Activated T-cell treated with anti-CD3 and anti-CD28 coated beads for 48 hours (primary cell): ENCODE results near the gene MCF2L2.

Source experiments
- DNase-seq: peaks from one replicate; pipeline ENCODE4 v3.0.0-alpha.2; 2020; ENCODE audit warnings: low read depth

MCF2L2 gene

GRCh38 chr3:183293966-183294365 is 134.5 kb downstream of the MCF2L2 start:
- no peak for DNase-seq

- no peak for DNase-seq
Observed at GRCh38 chr3:183291497-183292031, 136.9 kb downstream of the MCF2L2 start.

- DNase-seq = no peak
Observed at GRCh38 chr3:183290216-183290615, 138.2 kb downstream of the MCF2L2 start.

GRCh38 chr3:183288117-183288516 is 140.3 kb downstream of the MCF2L2 start:
- DNase-seq = no peak

- no peak for DNase-seq
Observed at GRCh38 chr3:183287301-183287971, 141.0 kb downstream of the MCF2L2 start.

- DNase-seq = peak; percentile 89
Observed at GRCh38 chr3:183285828-183286457, 142.5 kb downstream of the MCF2L2 start.

GRCh38 chr3:183285318-183285717 is 143.1 kb downstream of the MCF2L2 start:
- no peak for DNase-seq

GRCh38 chr3:183284570-183284969 is 143.8 kb downstream of the MCF2L2 start:
- no peak for DNase-seq

GRCh38 chr3:183283886-183284285 is 144.5 kb downstream of the MCF2L2 start:
- no peak for DNase-seq

GRCh38 chr3:183281126-183281797 is 147.2 kb downstream of the MCF2L2 start:
- no peak for DNase-seq

- DNase-seq = no peak
Observed at GRCh38 chr3:183279371-183279770, 149.0 kb downstream of the MCF2L2 start.

GRCh38 chr3:183278479-183279088 is 149.8 kb downstream of the MCF2L2 start:
- DNase-seq = no peak

- no peak for DNase-seq
Observed at GRCh38 chr3:183277260-183277659, 151.2 kb downstream of the MCF2L2 start.

GRCh38 chr3:183275937-183276336 is 152.5 kb downstream of the MCF2L2 start:
- DNase-seq = no peak

- no peak for DNase-seq
Observed at GRCh38 chr3:183275418-183275817, 153.0 kb downstream of the MCF2L2 start.

GRCh38 chr3:183274609-183275008 is 153.8 kb downstream of the MCF2L2 start:
- no peak for DNase-seq

- DNase-seq = no peak
Observed at GRCh38 chr3:183272791-183273190, 155.6 kb downstream of the MCF2L2 start.

GRCh38 chr3:183272142-183272541 is 156.3 kb downstream of the MCF2L2 start:
- no peak for DNase-seq

- DNase-seq = no peak
Observed at GRCh38 chr3:183270344-183270743, 158.1 kb downstream of the MCF2L2 start.

GRCh38 chr3:183269345-183269744 is 159.1 kb downstream of the MCF2L2 start:
- no peak for DNase-seq

GRCh38 chr3:183268366-183268765 is 160.1 kb downstream of the MCF2L2 start:
- DNase-seq = no peak

GRCh38 chr3:183267140-183267539 is 161.3 kb downstream of the MCF2L2 start:
- no peak for DNase-seq

GRCh38 chr3:183266454-183266853 is 162.0 kb downstream of the MCF2L2 start:
- DNase-seq = no peak
